Measurements from ENCODE around the gene SLC7A1. TPM values are rescaled to one million over a fixed set of nuclear protein-coding genes. Genes with fewer than 3 reads are reported as not detected.

Gene SLC7A1
- total RNA-seq, 1 experiment from 2014 or later, result 32.6 TPM

- no peak for DNase-seq
- no peaks in the 10 kb centered on the region for H3K9me3 ChIP-seq (replicated peaks)
- peaks cover under 1% of the 10 kb centered on the region; the same call in 1 of the 2 replicates for H3K4me1 ChIP-seq
- H3K27ac ChIP-seq, result no peak overlapping the region
- no peak overlapping the region for H3K4me3 ChIP-seq
- no peaks in the 10 kb centered on the region for H3K27me3 ChIP-seq
- peaks cover 2% of the 10 kb centered on the region; the same call in 1 of the 2 replicates for H3K36me3 ChIP-seq
Observed at GRCh38 chr13:29561918-29562317, 33.6 kb downstream of the SLC7A1 start.

GRCh38 chr13:29556742-29557141, 38.7 kb downstream of the SLC7A1 start:
- H3K36me3 ChIP-seq, result peaks cover 20% of the 10 kb centered on the region
- no peaks in the 10 kb centered on the region for H3K9me3 ChIP-seq (replicated peaks)
- H3K27ac ChIP-seq, result no peak overlapping the region
- H3K4me1 ChIP-seq, result peaks cover 4% of the 10 kb centered on the region; the same call in 1 of the 2 replicates
- no peaks in the 10 kb centered on the region for H3K27me3 ChIP-seq
- DNase-seq, result no peak
- H3K4me3 ChIP-seq, result no peak overlapping the region

GRCh38 chr13:29551214-29551613, 44.3 kb downstream of the SLC7A1 start:
- no peak for DNase-seq
- Histone ChIP-seq H3K27ac (no peak overlapping the region), H3K9me3 (replicated peaks) (no peaks in the 10 kb centered on the region), H3K4me3 (no peak overlapping the region), H3K27me3 (no peaks in the 10 kb centered on the region), H3K4me1 (no peaks in the 10 kb centered on the region), H3K36me3 (peaks cover 51% of the 10 kb centered on the region)

- Histone ChIP-seq H3K27ac (no peak overlapping the region), H3K4me3 (no peak overlapping the region), H3K27me3 (no peaks in the 10 kb centered on the region), H3K36me3 (peaks cover 53% of the 10 kb centered on the region), H3K9me3 (replicated peaks) (no peaks in the 10 kb centered on the region), H3K4me1 (no peaks in the 10 kb centered on the region)
- no peak for DNase-seq
Observed at GRCh38 chr13:29550430-29550988, 45.0 kb downstream of the SLC7A1 start.

- H3K4me1 ChIP-seq, result no peaks in the 10 kb centered on the region
- H3K4me3 ChIP-seq, result no peak overlapping the region
- no peak for DNase-seq
- no peaks in the 10 kb centered on the region for H3K27me3 ChIP-seq
- peaks cover 60% of the 10 kb centered on the region for H3K36me3 ChIP-seq
- no peaks in the 10 kb centered on the region for H3K9me3 ChIP-seq (replicated peaks)
- no peak overlapping the region for H3K27ac ChIP-seq
Observed at GRCh38 chr13:29548722-29549121, 46.8 kb downstream of the SLC7A1 start.

- Histone ChIP-seq H3K9me3 (replicated peaks) (no peaks in the 10 kb centered on the region), H3K36me3 (peaks cover 45% of the 10 kb centered on the region), H3K4me1 (no peaks in the 10 kb centered on the region), H3K4me3 (no peak overlapping the region), H3K27ac (no peak overlapping the region), H3K27me3 (no peaks in the 10 kb centered on the region)
- DNase-seq, result no peak
Observed at GRCh38 chr13:29547153-29547552, 48.3 kb downstream of the SLC7A1 start.

GRCh38 chr13:29546662-29547061, 48.8 kb downstream of the SLC7A1 start:
- no peak overlapping the region for H3K27ac ChIP-seq
- H3K9me3 ChIP-seq (replicated peaks), result no peaks in the 10 kb centered on the region
- H3K36me3 ChIP-seq, result peaks cover 40% of the 10 kb centered on the region
- no peaks in the 10 kb centered on the region for H3K27me3 ChIP-seq
- no peaks in the 10 kb centered on the region for H3K4me1 ChIP-seq
- DNase-seq, result no peak
- no peak overlapping the region for H3K4me3 ChIP-seq

GRCh38 chr13:29545988-29546387, 49.5 kb downstream of the SLC7A1 start:
- Histone ChIP-seq H3K4me3 (no peak overlapping the region), H3K36me3 (peaks cover 35% of the 10 kb centered on the region), H3K9me3 (replicated peaks) (no peaks in the 10 kb centered on the region), H3K27me3 (no peaks in the 10 kb centered on the region), H3K27ac (no peak overlapping the region), H3K4me1 (no peaks in the 10 kb centered on the region)
- DNase-seq, result no peak

- no peaks in the 10 kb centered on the region for H3K27me3 ChIP-seq
- H3K4me3 ChIP-seq, result no peak overlapping the region
- peak; percentile 13 to 18 for DNase-seq
- H3K4me1 ChIP-seq, result no peaks in the 10 kb centered on the region
- no peak overlapping the region for H3K27ac ChIP-seq
- H3K36me3 ChIP-seq, result peaks cover 16% of the 10 kb centered on the region
- H3K9me3 ChIP-seq (replicated peaks), result no peaks in the 10 kb centered on the region
Observed at GRCh38 chr13:29543230-29544215, 52.0 kb downstream of the SLC7A1 start.

- Histone ChIP-seq H3K4me3 (no peak overlapping the region), H3K36me3 (peaks cover 16% of the 10 kb centered on the region), H3K27ac (no peak overlapping the region), H3K27me3 (no peaks in the 10 kb centered on the region), H3K9me3 (replicated peaks) (no peaks in the 10 kb centered on the region), H3K4me1 (no peaks in the 10 kb centered on the region)
- no peak for DNase-seq
Observed at GRCh38 chr13:29542381-29542780, 53.1 kb downstream of the SLC7A1 start.

GRCh38 chr13:29541400-29541799, 54.1 kb downstream of the SLC7A1 start:
- Histone ChIP-seq H3K27me3 (no peaks in the 10 kb centered on the region), H3K36me3 (peaks cover 16% of the 10 kb centered on the region), H3K4me1 (no peaks in the 10 kb centered on the region), H3K27ac (no peak overlapping the region), H3K4me3 (no peak overlapping the region), H3K9me3 (replicated peaks) (no peaks in the 10 kb centered on the region)
- DNase-seq, result no peak

- no peak overlapping the region for H3K27ac ChIP-seq
- no peak for DNase-seq
Observed at GRCh38 chr13:29540799-29541198, 54.7 kb downstream of the SLC7A1 start.

GRCh38 chr13:29540334-29540733, 55.2 kb downstream of the SLC7A1 start:
- Histone ChIP-seq H3K4me1 (no peaks in the 10 kb centered on the region), H3K4me3 (no peak overlapping the region), H3K27ac (no peak overlapping the region), H3K9me3 (replicated peaks) (no peaks in the 10 kb centered on the region), H3K36me3 (peaks cover 18% of the 10 kb centered on the region), H3K27me3 (no peaks in the 10 kb centered on the region)
- no peak for DNase-seq

More at GRCh38 chr13:29540799-29541198, 54.7 kb downstream of the SLC7A1 start:
- H3K36me3 ChIP-seq, result peaks cover 19% of the 10 kb centered on the region
- H3K4me1 ChIP-seq, result no peaks in the 10 kb centered on the region
- no peak overlapping the region for H3K4me3 ChIP-seq
- no peaks in the 10 kb centered on the region for H3K9me3 ChIP-seq (replicated peaks)
- H3K27me3 ChIP-seq, result no peaks in the 10 kb centered on the region

- Histone ChIP-seq H3K9me3 (replicated peaks) (no peaks in the 10 kb centered on the region), H3K27me3 (no peaks in the 10 kb centered on the region), H3K4me1 (no peaks in the 10 kb centered on the region), H3K27ac (no peak overlapping the region), H3K4me3 (no peak overlapping the region), H3K36me3 (peaks cover 16% of the 10 kb centered on the region; the same call in 1 of the 2 replicates)
- DNase-seq, result no peak
Observed at GRCh38 chr13:29539856-29540255, 55.6 kb downstream of the SLC7A1 start.

GRCh38 chr13:29538652-29539040, 56.8 kb downstream of the SLC7A1 start:
- Histone ChIP-seq H3K9me3 (replicated peaks) (no peaks in the 10 kb centered on the region), H3K27ac (no peak overlapping the region), H3K4me1 (no peaks in the 10 kb centered on the region), H3K36me3 (peaks cover 12% of the 10 kb centered on the region; the same call in 1 of the 2 replicates), H3K27me3 (no peaks in the 10 kb centered on the region), H3K4me3 (no peak overlapping the region)
- DNase-seq, result no peak
